ENCODE measurements around the gene CIAPIN1.
"Not testable (repeated sequence)": the region's sequence is repeated elsewhere in the genome, so short reads cannot be mapped to it uniquely, and the experiment has no call there.

Gene CIAPIN1

GRCh38 chr16:57401943-57402640 is 45.1 kb downstream of the CIAPIN1 start:
- Histone ChIP-seq H3K4me1 (ENCODE audit: low read length) (no peaks in the 10 kb centered on the region), H3K9me2 (replicated peaks; ENCODE audit: insufficient read depth, low read length) (no peaks in the 10 kb centered on the region), H3K4me2 (ENCODE audit: low read depth, low read length) (no peak overlapping the region), H3K79me2 (ENCODE audit: low read length) (no peaks in the 10 kb centered on the region), H2AFZ (ENCODE audit: low read length) (no peak overlapping the region), H3K9me3 (replicated peaks; ENCODE audit: insufficient read depth, low read length) (no peaks in the 10 kb centered on the region), H3K27me3 (replicated peaks; ENCODE audit: insufficient read depth, low read length) (peaks cover 16% of the 10 kb centered on the region; the same call in 1 of the 2 replicates), H3K9ac (ENCODE audit: low read length) (no peak overlapping the region), H3F3A (ENCODE audit: insufficient read depth, low read length) (no peaks in the 10 kb centered on the region), H3K36me3 (replicated peaks; ENCODE audit: insufficient read depth, low read length) (no peaks in the 10 kb centered on the region), H4K20me1 (ENCODE audit: insufficient read depth, low read length) (no peaks in the 10 kb centered on the region), H3K4me3 (ENCODE audit: low read length) (no peak overlapping the region), H3K27ac (ENCODE audit: low read length) (no peak overlapping the region)
- no peak for DNase-seq
- no peak for TF ChIP-seq CTCF (IDR thresholded peaks at IDR 0.05; ENCODE audit: low read length)
- no peak for TF ChIP-seq EZH2phosphoT487 (IDR thresholded peaks at IDR 0.05; ENCODE audit: low read length)
- no peak for TF ChIP-seq EZH2 (optimal IDR thresholded peaks at IDR 0.05; ENCODE audit: low read depth, low read length)

- H3K9ac ChIP-seq (ENCODE audit: low read length); H3K4me2 ChIP-seq (ENCODE audit: low read depth, low read length); H3K4me1 ChIP-seq (ENCODE audit: low read length); H3K27ac ChIP-seq (ENCODE audit: low read length); H3K79me2 ChIP-seq (ENCODE audit: low read length); H3K9me2 ChIP-seq (replicated peaks; ENCODE audit: insufficient read depth, low read length); DNase-seq; H4K20me1 ChIP-seq (ENCODE audit: insufficient read depth, low read length); H3K27me3 ChIP-seq (replicated peaks; ENCODE audit: insufficient read depth, low read length); H2AFZ ChIP-seq (ENCODE audit: low read length); H3F3A ChIP-seq (ENCODE audit: insufficient read depth, low read length); H3K36me3 ChIP-seq (replicated peaks; ENCODE audit: insufficient read depth, low read length); H3K4me3 ChIP-seq (ENCODE audit: low read length); H3K9me3 ChIP-seq (replicated peaks; ENCODE audit: insufficient read depth, low read length): not testable (repeated sequence)
Observed at GRCh38 chr16:57397493-57397892, 49.7 kb downstream of the CIAPIN1 start.

- no peak overlapping the region for H3K9ac ChIP-seq (ENCODE audit: low read length)
- H3K4me1 ChIP-seq (ENCODE audit: low read length): no peaks in the 10 kb centered on the region
- H3K27ac ChIP-seq (ENCODE audit: low read length): no peak overlapping the region
- no peaks in the 10 kb centered on the region for H3K27me3 ChIP-seq (replicated peaks; ENCODE audit: insufficient read depth, low read length)
- TF ChIP-seq EZH2phosphoT487 (IDR thresholded peaks at IDR 0.05; ENCODE audit: low read length) (no peak), EZH2 (optimal IDR thresholded peaks at IDR 0.05; ENCODE audit: low read depth, low read length) (no peak), CTCF (IDR thresholded peaks at IDR 0.05; ENCODE audit: low read length) (no peak)
- no peak for DNase-seq
- no peak overlapping the region for H3K4me3 ChIP-seq (ENCODE audit: low read length)
- H3K9me3 ChIP-seq (replicated peaks; ENCODE audit: insufficient read depth, low read length): no peaks in the 10 kb centered on the region
- H3K36me3 ChIP-seq (replicated peaks; ENCODE audit: insufficient read depth, low read length): no peaks in the 10 kb centered on the region
- H3K79me2 ChIP-seq (ENCODE audit: low read length): no peaks in the 10 kb centered on the region
- no peak overlapping the region for H2AFZ ChIP-seq (ENCODE audit: low read length)
- H3K4me2 ChIP-seq (ENCODE audit: low read depth, low read length): no peak overlapping the region
- H4K20me1 ChIP-seq (ENCODE audit: insufficient read depth, low read length): no peaks in the 10 kb centered on the region
- no peaks in the 10 kb centered on the region for H3K9me2 ChIP-seq (replicated peaks; ENCODE audit: insufficient read depth, low read length)
- H3F3A ChIP-seq (ENCODE audit: insufficient read depth, low read length): no peaks in the 10 kb centered on the region
Observed at GRCh38 chr16:57396786-57397185, 50.4 kb downstream of the CIAPIN1 start.

GRCh38 chr16:57395026-57395425 is 52.2 kb downstream of the CIAPIN1 start:
- no peak for TF ChIP-seq EZH2 (optimal IDR thresholded peaks at IDR 0.05; ENCODE audit: low read depth, low read length)
- TF ChIP-seq EZH2phosphoT487 (IDR thresholded peaks at IDR 0.05; ENCODE audit: low read length): no peak
- TF ChIP-seq CTCF (IDR thresholded peaks at IDR 0.05; ENCODE audit: low read length): no peak
- Histone ChIP-seq H4K20me1 (ENCODE audit: insufficient read depth, low read length) (no peaks in the 10 kb centered on the region), H3F3A (ENCODE audit: insufficient read depth, low read length) (no peaks in the 10 kb centered on the region), H3K4me2 (ENCODE audit: low read depth, low read length) (no peak overlapping the region), H3K79me2 (ENCODE audit: low read length) (no peaks in the 10 kb centered on the region), H3K27ac (ENCODE audit: low read length) (no peak overlapping the region), H3K27me3 (replicated peaks; ENCODE audit: insufficient read depth, low read length) (no peaks in the 10 kb centered on the region), H3K4me3 (ENCODE audit: low read length) (no peak overlapping the region), H3K9ac (ENCODE audit: low read length) (no peak overlapping the region), H3K36me3 (replicated peaks; ENCODE audit: insufficient read depth, low read length) (no peaks in the 10 kb centered on the region), H3K9me3 (replicated peaks; ENCODE audit: insufficient read depth, low read length) (no peaks in the 10 kb centered on the region), H2AFZ (ENCODE audit: low read length) (no peak overlapping the region), H3K4me1 (ENCODE audit: low read length) (no peaks in the 10 kb centered on the region), H3K9me2 (replicated peaks; ENCODE audit: insufficient read depth, low read length) (no peaks in the 10 kb centered on the region)
- DNase-seq: no peak

Data from MM.1S (cell line).